NCI-H1092 (cell line): ENCODE results near the gene SERPINE1.
"Not testable (repeated sequence)": the region's sequence is repeated elsewhere in the genome, so short reads cannot be mapped to it uniquely, and the experiment has no call there.

Experiments
- DNase-seq: peaks from one replicate; lab custom pipeline; 2025; lab: John Stamatoyannopoulos, UW

Gene SERPINE1

DNA sequence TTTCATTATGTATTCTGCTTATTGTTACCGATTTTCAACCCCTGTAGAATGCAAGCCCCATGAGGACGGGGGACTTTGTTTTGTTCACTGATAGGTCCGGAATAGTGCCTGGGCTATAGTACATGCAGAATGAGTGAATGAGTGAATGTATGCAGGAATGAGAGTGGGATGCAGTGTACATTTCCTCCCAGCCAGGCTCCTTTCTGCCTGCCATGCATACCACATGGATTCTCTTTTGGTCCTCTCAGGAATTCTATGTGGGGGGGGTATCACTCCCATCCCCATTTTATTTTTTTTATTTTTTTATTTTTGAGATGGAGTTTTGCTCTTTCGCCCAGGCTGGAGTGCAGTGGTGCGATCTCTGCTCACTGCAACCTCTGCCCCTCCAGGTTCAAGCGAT, 24.9 kb upstream of the SERPINE1 start:
- DNase-seq: no peak

DNA sequence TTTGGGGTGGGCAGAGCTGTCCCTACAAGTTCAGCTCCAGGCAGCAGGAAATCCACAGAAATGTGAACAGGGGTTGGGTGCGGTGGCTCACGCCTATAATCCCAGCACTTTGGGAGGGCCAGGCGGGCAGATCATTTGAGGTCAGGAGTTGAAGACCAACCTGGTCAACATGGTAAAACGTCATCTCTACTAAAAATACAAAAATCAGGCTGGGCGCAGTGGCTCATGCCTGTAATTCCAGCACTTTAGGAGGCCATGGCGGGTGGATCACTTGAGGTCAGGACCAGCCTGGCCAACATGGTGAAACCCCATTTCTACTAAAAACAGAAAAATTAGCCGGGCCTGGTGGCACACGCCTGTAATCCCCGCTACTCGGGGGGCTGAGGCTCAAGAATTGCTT, 23.2 kb upstream of the SERPINE1 start:
- DNase-seq: not testable (repeated sequence)

DNA sequence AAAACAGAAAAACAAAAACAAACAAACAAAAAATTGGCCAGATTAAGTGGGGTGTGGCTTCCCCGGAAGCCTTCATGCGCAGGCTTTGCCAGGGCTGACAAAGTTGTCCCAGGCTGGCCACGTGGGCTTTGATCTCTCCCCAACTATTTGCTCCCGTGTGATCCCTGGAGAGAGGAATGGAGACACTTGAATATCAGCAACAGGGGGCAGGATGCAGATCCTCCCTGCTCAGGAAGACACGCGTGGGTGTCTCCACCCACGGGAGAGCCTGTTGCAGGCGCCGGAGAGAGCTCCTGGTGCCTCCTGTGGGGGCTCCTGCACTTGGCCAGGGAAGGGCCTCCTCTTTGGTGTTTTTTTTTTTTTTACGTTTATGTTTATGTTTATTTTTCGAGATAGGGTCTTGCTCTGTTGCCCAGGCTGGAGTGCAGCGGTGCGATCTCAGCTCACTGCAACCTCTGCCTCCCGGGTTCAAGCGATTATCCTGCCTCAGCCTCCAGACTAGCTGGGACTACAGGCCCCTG, 22.7 kb upstream of the SERPINE1 start:
- no peak for DNase-seq

DNA sequence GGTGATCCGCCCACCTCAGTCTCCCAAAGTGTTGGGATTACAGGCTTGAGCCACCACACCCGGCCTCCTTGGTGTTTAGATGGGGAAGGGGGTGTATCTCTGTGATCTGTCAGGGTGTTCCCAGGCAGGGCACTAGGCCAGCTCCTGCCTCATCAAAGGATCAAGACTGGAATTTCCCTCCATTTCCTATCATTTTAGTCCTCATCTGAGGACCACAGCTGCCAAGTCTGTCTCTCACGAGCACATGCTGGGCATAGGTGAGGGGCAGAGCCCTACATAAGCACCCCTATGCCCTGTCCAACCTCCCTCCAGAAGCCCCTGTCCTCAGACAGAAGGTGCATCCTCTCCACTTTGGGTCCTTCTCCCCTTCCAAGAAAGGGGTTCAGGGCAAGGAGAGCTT, 22.1 kb upstream of the SERPINE1 start:
- no peak for DNase-seq

DNA sequence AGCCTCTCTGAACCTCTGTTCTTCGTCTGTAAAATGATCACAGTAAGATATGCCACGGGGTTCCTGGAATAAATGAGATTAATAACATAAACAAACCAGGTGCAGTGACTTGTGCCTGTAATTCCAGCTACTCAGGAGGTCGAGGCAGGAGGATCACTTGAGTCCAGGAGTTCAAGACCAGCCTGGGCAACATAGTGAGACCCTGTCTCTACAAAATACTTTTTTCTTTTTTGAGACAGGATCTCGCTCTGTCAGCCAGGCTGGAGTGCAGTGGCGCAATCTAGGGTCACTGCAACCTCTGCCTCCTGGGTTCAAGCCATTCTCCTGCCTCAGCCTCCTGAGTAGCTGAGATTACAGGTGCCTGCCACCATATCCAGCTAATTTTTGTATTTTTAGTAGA, 21.7 kb upstream of the SERPINE1 start:
- not testable (repeated sequence) for DNase-seq

DNA sequence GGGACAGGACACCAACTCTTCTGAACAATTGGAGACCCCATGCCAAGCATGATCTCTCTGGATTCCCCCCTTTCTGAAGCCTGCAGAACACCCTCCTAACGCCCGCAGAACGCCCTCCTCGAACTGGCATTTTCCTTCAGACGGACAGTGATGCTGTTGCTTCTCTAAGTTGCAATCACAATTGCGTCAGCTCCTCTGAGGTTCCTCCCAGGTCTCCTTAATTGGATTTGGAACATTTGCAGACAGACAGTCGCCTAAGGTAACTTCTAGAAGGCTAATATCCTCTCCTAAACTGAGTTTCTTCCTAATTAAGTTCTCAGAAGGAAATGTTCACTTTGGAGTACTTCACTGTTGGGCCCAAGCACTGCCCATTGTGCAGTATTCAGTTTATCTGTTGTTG, 20.5 kb upstream of the SERPINE1 start:
- no peak for DNase-seq

DNA sequence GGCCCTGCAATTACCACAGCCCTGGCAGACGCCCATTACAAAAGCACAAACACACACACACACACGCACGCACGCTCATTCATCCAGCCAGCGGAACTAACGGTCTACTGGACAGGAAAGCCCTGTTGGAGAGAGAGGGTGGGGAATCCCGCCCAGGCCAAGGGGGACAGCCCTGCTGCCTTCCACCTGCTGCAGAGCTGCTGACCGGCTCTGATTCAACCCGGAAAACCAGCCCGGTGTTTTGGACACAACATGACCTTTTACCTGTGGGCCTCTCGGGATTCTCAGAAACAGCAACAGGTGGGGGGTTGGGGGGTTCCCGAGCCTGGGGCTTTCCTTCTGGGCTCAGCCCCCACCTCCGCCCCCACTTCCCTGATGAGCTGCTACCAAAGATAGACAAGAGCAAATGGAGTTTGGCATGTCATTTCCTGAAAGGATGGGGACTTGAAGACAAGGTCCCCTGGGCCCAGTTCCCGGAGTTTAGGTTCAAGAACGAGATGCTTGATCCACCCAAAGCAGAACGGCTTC, 18.5 kb upstream of the SERPINE1 start:
- no peak for DNase-seq

DNA sequence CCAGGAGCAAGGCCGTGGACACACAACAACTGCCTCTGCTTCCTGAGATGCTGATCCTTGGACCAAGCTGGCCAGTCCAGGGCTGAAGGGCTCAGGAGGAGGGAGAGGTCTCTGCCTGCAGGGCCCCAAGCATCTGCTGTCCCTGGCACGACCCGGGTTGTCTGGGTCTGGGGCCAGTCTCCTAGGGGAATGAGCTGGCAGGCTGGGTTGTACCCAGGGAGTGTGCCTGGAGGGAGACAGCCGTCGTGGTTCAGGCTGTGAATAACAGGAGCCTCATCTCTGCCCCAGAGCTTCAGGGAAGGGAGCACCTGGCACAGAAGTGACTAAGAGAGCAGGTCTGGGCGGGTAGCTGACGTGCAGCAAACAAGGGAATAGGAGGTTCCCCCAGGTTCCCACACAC, 17.9 kb upstream of the SERPINE1 start:
- DNase-seq: no peak

DNA sequence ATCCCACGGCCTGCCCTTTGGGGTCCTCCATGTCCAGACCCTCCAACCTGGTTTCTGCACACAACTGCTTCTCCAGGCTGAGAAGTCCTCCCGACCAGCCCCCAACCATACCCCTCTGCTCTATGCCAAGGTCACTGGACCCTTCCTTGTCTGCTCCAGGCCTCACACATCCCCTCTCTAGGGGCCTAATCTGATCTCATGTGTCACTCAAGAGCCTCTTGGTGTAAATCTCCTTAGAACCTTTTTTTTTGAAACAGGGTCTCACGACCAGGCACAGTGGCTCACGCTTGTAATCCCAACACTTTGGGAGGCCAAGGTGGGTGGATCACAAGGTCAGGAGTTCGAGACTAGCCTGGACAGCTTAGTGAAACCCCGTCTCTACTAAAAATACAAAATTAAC, 17.5 kb upstream of the SERPINE1 start:
- no peak for DNase-seq

DNA sequence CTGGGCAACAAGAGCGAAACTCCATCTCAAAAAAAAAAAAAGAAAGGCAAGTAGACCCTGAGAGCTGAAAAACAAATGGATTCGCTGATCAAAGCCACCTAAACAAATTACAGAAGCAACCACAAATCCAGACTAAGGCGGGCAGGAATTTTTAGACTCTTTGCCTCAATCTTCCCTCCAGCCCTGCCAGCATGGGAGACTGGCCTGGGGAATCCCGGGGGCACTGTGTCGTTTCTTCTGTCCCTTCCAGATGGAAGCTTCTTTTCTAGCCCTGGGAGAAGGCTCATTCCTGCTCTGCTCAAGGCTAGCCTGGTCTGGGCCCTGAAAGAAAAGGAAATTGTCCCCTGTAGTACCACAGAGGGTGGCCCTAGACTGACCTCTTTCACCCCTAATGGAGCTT, 15.6 kb upstream of the SERPINE1 start:
- no peak for DNase-seq

DNA sequence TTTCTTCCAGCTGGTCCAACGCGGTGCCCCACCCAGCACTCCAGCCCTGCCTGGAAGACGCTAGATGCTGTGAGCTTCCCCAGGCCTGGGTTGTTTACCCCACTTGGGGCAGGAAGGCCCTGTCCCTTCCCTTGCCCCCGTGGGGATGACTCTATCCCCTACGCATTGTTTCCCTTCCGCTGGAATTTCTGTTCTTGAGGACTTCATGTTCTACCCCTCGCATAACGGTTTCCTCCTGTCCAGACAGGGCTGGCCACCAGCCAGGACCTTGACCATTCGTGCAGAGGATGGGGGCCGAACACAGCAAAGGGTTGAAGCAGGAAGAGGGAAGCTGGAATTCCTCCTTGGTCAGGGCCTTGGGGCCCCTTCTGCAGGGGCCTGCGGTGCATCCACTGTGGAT, 14.7 kb upstream of the SERPINE1 start:
- no peak for DNase-seq

DNA sequence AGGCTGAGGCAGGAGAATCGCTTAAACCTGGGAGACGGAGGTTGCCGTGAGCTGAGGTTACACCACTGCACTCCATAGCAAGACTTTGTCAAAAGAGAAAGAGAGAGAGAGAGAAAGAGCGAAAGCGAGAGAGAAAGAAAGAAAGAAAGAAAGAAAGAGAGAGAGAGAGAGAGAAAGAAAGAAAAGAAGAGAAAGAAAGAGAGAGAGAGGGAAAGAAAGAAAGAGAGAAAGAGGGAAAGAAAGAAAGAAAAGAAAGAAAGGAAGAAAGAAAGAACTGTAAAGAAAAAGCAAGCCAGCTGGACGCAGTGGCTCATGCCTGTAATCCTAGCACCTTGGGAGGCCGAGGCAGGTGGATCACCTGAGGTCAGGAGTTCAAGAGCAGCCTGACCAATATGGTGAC, 13.8 kb upstream of the SERPINE1 start:
- DNase-seq: not testable (repeated sequence)

DNA sequence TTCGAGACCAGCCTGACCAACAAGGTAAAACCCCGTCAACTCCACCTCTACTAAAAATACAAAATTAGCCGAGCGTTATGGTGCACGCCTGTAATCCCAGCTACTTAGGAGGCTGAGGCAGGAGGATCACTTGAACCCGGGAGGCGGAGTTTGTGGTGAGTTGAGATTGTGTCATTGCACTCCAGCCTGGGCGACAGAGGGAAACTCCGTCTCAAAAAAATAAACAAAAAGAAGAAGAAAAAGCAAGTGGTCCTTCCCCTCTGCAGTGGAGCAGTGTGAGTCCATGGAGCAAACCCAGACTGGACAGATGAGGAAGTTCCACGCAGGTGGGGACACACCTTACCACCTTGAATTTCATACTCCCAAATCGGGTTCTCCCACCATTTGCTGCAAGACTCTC, 13.1 kb upstream of the SERPINE1 start:
- DNase-seq: no peak

DNA sequence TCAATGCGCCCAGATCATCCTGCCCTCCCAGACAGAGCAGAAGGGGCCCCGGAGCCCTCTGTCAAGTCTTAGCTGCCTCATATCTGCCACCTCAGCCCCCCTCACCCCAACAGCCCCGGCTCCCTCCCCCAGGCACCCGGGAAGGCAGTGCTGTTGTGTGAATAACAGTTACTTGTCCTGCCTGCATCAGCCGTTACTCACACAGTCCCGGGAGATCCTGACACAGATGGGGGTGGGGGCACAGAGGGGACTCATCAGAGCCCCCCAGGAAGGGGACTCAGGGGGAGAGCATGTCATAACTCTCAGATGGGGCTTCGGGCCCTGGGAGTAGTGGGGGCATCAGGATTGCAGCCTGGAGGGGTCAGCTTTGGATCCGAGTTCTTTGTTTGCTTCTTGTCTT, 12.4 kb upstream of the SERPINE1 start:
- DNase-seq: no peak

DNA sequence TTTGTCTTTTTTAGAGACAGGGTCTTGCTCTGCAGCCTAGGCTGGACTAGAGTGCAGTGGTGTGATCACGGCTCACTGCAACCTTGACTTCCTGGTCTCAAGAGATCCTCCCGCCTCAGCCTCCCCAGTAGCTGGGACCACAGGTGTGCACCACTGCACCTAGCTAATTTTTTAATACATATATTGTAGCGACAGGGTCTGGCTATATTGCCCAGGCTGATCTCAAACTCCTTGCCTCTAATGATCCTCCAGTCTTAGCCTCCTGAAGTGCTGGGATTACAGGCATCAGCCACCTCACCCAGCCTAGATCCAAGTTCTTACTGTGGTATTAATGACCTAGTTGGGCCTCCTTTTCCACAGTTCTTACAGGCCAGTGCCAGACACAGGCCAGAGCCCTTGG, 11.7 kb upstream of the SERPINE1 start:
- DNase-seq: no peak

DNA sequence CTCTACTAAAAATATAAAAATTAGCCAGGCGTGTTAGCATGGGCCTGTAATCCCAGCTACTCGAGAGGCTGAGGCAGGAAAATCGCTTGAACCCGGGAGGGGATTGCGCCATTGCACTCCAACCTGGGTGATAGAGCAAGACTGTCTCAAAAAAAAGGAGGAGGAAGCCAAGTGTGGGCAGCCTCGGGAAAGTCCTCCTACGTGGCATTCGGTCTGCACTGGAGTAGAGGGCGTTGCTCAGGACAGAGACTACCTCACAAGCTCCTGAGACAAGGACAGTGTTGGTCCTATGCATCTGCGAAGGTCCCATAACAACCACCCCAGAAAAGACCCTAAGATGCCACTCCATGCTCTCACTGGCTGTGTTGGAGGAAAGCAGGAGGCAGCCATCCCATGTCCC, 10.0 kb upstream of the SERPINE1 start:
- DNase-seq: no peak

DNA sequence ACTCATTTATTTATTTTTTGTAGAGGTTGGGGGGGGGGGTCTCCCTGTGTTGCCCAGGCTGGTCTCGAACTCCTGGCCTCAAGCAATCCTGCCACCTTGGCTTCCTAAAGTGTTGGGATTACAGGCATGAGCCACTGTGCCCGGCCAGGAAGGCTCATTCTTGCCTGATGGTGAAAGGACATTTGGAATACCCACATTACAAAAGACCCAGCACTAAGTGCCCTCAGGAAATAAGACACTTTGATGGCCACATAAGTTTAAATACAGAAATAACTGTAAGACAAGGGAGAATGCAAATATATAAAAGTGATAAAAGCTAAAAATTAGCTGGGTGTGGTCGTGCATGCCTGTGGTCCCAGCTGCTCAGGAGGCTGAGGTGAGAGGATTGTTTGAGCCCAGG, 8.0 kb upstream of the SERPINE1 start:
- no peak for DNase-seq

DNA sequence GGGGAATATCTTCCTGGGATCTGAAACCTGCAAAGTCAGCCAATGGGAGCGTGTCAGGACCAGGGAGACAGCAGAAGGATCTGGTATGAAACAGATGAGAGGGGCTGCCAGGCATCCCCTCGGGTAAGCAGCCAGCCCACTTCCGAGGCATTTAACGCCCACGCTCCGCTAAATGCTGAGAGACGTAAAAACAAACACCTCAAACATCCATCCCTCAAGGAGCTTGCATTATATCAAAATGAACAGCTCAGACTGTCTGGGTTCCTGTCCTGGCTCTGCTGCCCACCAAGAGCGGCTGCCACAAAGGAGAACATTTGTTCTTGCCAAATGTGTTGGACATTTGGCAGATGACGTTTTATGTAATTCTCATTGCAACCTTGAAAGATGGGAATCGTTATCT, 7.0 kb upstream of the SERPINE1 start:
- DNase-seq: no peak

DNA sequence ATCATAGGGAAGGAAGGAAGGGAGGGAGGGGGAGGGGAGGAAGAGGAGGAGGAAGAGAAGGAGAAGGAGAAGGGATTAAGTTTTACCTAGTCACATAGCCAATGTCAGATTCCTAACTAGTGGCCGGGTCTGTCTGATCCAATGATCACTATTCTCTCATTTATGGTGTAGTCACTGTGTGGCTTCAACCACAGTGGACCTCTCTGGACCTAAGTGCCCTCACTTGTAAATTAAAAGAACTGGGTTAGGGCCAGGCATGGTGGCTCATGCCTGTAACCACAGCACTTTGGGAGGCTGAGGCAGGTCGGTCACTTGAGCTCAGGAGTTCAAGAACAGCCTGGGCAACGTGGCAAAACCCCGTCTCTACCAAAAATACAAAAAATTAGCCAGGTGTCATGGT, 6.6 kb upstream of the SERPINE1 start:
- no peak for DNase-seq

DNA sequence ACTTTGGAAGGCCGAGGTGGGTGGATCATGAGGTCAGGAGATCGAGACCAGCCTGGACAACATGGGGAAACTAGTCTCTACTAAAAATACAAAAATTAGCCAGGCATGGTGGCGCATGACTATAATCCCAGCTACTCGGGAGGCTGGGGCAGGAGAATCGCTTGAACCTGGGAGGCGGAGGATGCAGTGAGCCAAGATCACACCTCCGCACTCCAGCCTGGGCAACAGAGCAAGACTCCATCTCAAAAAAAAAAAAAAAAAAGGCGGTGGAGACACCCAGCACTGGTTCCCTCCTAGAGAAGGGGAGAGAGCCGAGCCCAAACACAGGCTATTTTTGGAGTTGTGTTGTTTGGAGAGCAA, 5.3 kb upstream of the SERPINE1 start:
- DNase-seq: not testable (repeated sequence)

DNA sequence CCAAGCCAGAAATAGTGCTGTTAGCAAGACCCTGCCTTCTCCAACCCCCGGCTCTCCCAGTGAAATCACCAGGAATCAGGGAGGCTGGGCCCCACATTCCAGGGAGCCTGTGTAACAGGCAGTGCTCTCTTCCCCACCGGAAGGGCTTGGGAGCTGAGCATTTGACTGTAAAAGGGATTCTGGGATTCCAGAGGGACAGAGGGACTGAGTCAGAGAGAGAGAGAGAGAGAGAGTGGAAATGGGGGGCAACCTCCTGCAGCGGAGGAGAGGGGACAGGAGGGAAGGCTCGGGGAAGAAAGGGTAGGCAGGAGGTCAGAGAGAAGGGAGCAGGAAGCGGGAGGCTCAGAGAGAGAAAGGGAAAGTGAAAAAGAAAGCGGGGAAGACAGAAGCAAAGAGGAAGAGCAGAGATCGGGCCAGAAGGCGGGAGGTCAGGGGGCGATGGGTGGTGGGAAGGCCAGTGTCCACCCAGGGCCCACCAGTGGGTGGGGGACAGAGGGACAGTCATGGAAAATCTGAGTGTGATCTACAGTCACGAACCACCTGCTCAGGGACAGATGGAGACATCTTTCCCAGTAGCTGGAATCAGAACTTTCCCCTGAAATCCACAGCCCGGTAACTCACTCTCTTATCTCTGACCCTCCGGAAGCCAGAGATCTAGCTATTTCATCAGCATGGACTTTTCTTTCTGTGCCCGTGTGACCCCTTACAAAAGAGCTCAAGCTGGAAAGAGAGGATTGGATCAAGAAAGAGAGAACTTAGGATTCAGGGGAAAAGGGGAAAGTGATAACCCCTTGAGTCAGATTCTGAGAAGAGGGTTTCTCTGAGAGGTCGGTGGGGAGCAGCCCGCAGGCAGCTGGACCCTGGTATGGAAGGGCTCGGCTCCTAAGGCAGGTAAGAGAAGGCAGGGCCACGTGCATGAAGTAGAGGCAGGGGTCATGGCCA, 4.6 kb upstream of the SERPINE1 start:
- DNase-seq: no peak

DNA sequence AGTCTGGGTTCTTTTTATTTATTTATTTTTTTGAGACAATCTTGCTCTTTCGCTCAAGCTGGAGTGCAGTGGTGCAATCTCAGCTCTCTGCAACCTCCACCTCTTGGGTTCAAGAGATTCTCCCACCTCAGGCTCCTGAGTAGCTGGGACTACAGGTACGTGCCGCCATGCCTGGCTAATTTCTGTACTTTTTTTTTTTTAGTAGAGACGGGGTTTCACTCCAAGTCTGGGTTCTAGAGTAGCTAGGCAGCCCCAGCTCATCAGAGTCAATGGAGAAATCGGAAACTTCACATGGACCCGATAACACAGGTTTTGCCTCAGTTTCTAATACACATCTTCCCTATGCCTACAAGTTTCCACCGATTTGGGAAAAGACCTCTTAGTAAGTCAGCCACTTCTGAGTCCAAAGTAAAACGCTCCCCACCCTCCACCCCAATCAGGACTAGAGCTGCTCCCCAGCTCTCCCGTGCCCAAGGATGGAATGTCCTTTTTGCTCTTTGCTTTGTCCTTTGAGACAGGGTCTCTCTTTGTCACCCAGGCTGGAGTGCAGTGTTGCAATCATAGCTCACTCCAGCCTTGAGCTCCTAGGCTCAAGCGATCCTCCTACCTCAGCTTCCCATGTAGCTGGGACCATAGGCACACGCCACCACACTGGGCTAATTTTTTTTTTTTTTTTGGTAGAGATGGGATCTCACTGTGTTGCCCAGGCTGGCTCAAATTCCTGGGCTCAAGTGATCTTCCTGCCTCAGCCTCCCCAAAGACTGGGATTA, 3.8 kb upstream of the SERPINE1 start:
- DNase-seq: no peak

DNA sequence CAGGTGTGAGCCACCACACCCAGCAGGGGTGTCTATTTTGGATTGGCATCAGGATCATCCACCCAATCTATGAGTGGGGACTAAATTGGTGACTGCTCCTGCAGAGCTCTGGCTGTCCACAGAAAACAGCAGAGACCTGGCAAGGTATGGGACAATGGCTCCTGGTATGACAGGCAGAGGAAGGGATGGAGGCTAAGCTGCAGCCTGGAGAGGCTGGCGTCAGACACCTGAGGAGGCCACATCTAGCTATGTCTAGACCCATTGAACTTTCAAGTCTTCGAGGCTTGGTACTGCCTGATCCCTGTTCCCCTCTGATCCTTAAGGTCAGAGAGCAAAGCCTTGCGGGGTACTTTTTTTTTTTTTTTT, 3.2 kb upstream of the SERPINE1 start:
- no peak for DNase-seq
